Esophagus (tissue), 2 donors: ENCODE results near the gene ZNF827. TPM values are rescaled to one million over a fixed set of nuclear protein-coding genes. Genes with fewer than 3 reads are reported as not detected.

Source experiments
- H3K27ac ChIP-seq, 2 donors: one replicate each; pipeline ENCODE4 v1.5.1; 2013; ENCODE audit warnings: low read depth in 2 of 2, mild to moderate bottlenecking in 2 of 2, inconsistent platforms in 1 of 2, low read length in 1 of 2, moderate library complexity in 1 of 2
- H3K27me3 ChIP-seq, 2 donors: one replicate each; pipeline ENCODE4 v1.6.1; 2013; ENCODE audit warnings: low read length in 2 of 2, control low read depth in 1 of 2, mild to moderate bottlenecking in 1 of 2; ENCODE audit not compliant: insufficient read depth in 2 of 2, control insufficient read depth in 1 of 2
- H3K36me3 ChIP-seq, 2 donors: one replicate each; pipeline ENCODE4 v1.6.1; 2013; ENCODE audit warnings: low read length in 1 of 2; ENCODE audit not compliant: control insufficient read depth in 2 of 2, insufficient read depth in 2 of 2
- H3K4me1 ChIP-seq, 2 donors: one replicate each; pipeline ENCODE4 v1.6.1; 2013; ENCODE audit warnings: low read length in 1 of 2; ENCODE audit not compliant: control insufficient read depth in 2 of 2, insufficient read depth in 2 of 2
- H3K4me3 ChIP-seq, 2 donors: one replicate each; pipeline ENCODE4 v1.5.1; 2013; ENCODE audit warnings: low read length in 2 of 2, mild to moderate bottlenecking in 2 of 2, low read depth in 1 of 2, moderate library complexity in 1 of 2
- H3K9me3 ChIP-seq, 2 donors: one replicate each; pipeline ENCODE4 v1.6.1; 2013; ENCODE audit warnings: mild to moderate bottlenecking in 2 of 2, low read depth in 1 of 2, low read length in 1 of 2, moderate library complexity in 1 of 2; ENCODE audit not compliant: control insufficient read depth in 2 of 2, insufficient read depth in 1 of 2
- WGBS, 2 donors: extraction: QIAGEN DNeasy Blood & Tissue Kit; methylation state at CpG; one replicate each; pipeline ENCODE4 v1.1.7; 2013; 5-methylcytosine and 5-hydroxymethylcytosine counted together
- polyA plus RNA-seq, 2 donors: library from polyadenylated mRNA; stranded (reverse); fragments of 200-250 nt; gene quantifications; one replicate each; pipeline ENCODE4 v1.2.3, GENCODE V29; 2013
- donor health status: healthy with polysubstance abuse.
- donor health status: Bipolar disorder and iron deficiency.

ZNF827 gene
- polyA plus RNA-seq, 2 donors: 1.6 to 2.0 TPM

DNA sequence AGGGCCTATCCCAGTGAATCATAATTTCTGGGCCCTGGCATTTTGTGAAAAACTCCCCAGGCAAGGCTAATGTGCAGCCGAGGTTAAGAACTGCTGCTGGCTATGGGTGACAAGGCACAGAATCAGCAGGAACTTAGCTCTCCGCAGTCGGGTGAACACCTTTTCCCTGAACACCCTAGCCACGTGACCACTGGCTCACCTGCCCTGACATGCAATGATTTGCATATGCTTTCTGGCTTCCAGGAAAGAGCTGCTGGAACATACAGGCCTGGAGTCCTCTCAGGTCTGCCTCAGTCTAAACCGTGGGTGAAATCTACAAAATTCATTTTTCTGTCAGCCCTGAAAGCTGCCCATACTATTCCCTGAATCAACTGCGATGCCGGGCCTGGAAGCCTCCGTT is 56.6 kb downstream of the ZNF827 start:
- no peaks in the 10 kb centered on the region for H3K9me3 ChIP-seq
- 50 to 51% methylated on average over 8 of the region's 8 CpGs for WGBS, 2 donors
- H3K36me3 ChIP-seq: peaks cover 0 to 4% of the 10 kb centered on the region in 2 donors
- no peak overlapping the region for H3K4me3 ChIP-seq
- H3K27me3 ChIP-seq: no peaks in the 10 kb centered on the region
- H3K4me1 ChIP-seq: peaks cover 0 to 3% of the 10 kb centered on the region in 2 donors
- peak overlapping the region; percentile 59 to 73 for H3K27ac ChIP-seq

DNA sequence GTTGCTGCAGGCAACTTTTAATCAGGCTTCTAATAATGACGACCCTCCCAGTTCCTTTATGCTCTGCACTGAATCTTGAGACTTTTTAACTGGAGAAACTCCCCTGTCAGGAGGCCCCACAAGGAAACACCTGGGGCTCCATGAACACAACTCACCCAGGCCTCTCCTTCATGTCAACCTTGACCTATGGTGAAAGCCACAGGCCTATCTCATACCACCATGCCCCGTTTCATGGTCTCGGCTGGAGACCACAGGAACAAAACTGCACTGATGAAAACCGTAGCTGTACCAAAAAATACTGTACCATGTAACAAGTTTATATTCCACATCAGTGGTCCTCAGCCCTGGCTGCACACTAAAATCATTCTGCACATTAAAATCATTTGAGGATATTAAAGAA is 57.0 kb downstream of the ZNF827 start:
- Histone ChIP-seq H3K4me1 (peaks cover 0 to 3% of the 10 kb centered on the region in 2 donors), H3K36me3 (peaks cover 0 to 4% of the 10 kb centered on the region in 2 donors), H3K9me3 (no peaks in the 10 kb centered on the region), H3K4me3 (no peak overlapping the region), H3K27ac (peak overlapping the region; percentile 59 to 73), H3K27me3 (no peaks in the 10 kb centered on the region)
- 70 to 72% methylated on average over 4 of the region's 4 CpGs for WGBS, 2 donors

DNA sequence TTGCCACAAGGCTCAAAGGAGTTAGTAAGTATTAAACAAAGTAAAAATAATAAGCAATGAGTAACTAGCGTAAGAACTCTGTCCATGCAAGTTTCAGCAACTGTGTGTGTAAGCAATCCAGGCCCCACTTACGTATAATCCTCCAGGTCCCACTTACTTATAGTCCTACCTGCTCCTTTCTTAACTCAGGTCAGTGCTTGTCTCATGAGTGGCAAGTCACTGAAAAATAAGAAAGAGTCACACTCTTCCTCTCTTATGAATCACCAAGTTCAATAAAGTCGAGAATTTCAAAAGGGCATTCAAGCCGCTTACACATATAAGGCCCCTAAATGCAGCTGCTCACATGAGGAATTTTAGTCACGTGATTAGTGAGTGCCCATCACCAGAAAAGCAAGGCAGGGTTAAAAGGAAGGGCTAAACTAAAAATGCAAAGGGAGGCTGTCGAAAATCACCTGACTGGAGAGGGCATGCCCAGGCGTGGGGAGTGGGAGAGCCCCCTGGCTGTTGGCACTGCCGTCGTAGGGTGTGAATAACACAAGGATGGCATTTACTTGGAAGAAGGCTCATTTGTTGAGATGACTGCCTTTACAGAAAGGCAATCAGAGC is 58.2 kb downstream of the ZNF827 start:
- no peak overlapping the region for H3K4me3 ChIP-seq
- H3K27me3 ChIP-seq: no peaks in the 10 kb centered on the region
- peak overlapping the region; percentile 1 to 38 for H3K27ac ChIP-seq
- H3K9me3 ChIP-seq: no peaks in the 10 kb centered on the region
- no peaks in the 10 kb centered on the region for H3K36me3 ChIP-seq
- WGBS, 2 donors: 50 to 79% methylated on average over 9 of the region's 9 CpGs
- peaks cover 0 to 3% of the 10 kb centered on the region in 2 donors for H3K4me1 ChIP-seq

DNA sequence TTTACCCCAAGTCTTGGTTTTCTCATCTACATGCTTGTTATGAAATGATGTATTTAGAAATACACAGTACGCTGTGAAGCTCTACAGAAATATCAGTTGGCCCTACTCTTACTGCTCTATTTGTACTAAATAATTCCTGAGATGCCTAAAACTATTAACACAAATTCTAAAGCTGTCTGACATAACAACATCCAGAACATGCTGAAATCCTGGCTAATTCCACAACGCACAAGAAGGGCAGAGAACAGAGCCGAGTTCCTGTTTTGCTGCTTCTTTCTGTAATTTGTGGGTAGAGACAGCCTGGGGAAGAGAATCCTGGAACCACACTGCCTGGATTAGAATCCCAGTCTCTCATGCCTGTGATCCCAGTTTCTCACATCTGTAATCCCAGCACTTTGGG is 59.0 kb downstream of the ZNF827 start:
- WGBS, 2 donors: 46 to 59% methylated on average over 3 of the region's 3 CpGs
- Histone ChIP-seq H3K27me3 (no peaks in the 10 kb centered on the region), H3K4me1 (peaks cover 0 to 3% of the 10 kb centered on the region in 2 donors), H3K36me3 (no peaks in the 10 kb centered on the region), H3K27ac (no peak overlapping the region), H3K4me3 (no peak overlapping the region), H3K9me3 (no peaks in the 10 kb centered on the region)

DNA sequence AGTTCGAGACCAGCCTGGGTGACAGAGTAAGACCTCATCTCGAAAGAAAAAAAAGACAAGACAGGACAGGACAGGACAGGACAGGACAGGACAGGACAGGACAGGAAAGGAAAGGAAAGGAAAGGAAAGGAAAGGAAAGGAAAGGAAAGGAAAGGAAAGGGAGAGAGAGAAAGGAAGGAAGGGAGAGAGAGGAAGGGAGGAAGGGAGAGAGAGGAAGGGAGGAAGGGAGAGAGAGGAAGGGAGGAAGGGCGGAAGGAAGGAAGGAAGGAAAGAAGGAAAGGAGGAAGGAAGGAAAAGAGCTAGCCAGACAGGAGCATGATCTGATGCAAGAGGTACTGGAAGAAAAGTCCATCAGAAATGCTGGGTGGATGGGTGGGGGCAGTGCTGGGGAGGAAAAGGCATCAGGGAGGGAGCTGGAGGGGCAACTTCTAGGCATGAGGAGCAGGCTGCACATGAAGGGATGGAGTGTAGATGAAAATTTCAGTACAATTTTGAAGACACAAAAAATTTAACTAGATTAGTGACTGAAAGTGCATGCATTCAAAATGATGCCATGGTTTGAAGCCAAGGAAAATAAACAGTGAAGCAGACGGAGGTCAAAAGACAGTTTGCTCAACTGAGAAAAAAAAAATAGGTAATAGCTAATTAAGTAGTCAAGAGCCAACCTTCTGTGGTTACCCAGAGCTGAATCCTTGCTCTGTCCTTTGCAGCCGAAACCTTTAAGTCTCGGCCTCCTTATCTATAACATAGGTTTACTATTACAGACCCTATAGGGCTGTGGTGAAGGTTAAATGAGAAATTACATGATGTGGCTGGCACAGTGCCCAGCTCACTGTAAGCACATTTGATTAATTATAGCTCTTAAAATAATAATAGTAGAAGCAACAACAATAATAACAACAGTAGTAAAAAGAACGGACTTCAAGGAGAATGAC is 59.9 kb downstream of the ZNF827 start:
- WGBS, 2 donors: 63% methylated on average over 7 of the region's 7 CpGs
- H3K36me3 ChIP-seq: no peaks in the 10 kb centered on the region
- no peak overlapping the region for H3K27ac ChIP-seq
- H3K27me3 ChIP-seq: no peaks in the 10 kb centered on the region
- no peaks in the 10 kb centered on the region for H3K9me3 ChIP-seq
- H3K4me1 ChIP-seq: peaks cover 0 to 3% of the 10 kb centered on the region in 2 donors
- no peak overlapping the region for H3K4me3 ChIP-seq

DNA sequence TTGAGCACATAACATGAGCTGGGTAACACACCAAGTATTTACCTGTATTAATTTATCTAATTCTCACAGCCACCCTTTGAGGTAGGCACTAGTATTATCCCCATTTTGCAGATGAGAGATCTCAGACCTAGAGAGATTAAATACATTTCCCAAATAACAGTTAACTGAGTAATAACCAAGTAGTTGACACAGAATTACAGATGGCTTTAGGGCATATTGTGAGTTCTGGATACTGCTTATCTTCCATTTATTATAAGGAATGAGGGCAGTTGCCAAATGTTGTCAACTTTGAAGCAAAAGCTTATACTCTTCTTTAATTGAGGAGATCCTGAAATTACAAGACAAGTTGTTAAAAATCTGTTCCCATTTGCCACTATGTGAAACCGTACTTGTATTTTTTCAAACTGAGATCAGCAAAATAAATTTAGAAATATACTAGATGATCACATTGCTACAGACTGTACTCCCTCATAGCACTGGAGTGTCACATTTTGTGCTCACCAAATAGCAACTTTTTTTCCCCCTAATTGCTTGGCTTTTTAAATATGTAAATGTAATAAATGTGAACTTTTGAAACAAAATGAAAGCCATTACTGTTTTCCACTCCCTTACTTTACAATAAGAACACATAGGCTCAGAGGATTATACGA is 62.0 kb downstream of the ZNF827 start:
- H3K36me3 ChIP-seq: no peaks in the 10 kb centered on the region
- H3K27me3 ChIP-seq: no peaks in the 10 kb centered on the region
- H3K9me3 ChIP-seq: no peaks in the 10 kb centered on the region
- no peak overlapping the region for H3K27ac ChIP-seq
- peaks cover 0 to 3% of the 10 kb centered on the region in 2 donors for H3K4me1 ChIP-seq
- WGBS, 2 donors: 86 to 87% methylated on average over 2 of the region's 2 CpGs
- H3K4me3 ChIP-seq: no peak overlapping the region

DNA sequence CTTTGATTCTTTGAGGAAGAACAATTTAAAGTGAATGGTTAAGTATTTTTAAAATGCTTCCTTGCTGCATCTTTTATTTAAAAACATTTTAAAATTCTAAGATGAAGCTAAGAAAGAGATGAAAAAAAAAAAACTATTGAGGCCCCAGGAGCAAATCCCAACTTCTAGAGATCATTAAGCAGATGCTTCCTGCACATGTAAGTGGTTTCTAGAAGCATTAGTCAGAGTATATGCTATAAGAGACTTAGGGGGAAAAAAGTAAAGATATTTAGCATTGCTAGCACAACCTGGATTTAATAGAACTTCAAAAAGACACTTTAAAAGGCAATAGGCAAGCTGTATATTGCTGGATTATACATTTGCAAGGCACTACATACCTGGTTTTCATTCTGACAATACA is 64.7 kb downstream of the ZNF827 start:
- Histone ChIP-seq H3K4me3 (no peak overlapping the region), H3K4me1 (no peaks in the 10 kb centered on the region), H3K27me3 (no peaks in the 10 kb centered on the region), H3K9me3 (no peaks in the 10 kb centered on the region), H3K36me3 (no peaks in the 10 kb centered on the region), H3K27ac (no peak overlapping the region)

DNA sequence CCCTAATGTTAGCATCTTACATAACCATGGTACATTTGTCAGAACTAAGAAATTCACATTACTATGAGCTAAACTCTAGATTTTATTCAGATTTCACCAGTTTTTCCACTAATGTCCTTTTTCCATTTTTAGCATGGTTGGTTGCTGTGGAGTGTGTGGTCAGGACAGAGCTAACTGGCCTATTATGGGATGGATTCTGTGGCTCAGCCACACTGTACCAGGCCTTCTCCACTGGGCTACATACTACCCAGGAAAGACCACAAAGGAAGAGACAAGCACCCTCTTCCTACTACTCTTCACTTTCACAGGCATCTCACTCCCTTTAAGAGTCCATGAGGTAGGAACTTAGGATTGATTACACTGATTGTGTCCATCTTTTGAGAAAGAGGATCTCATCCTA is 67.4 kb downstream of the ZNF827 start:
- Histone ChIP-seq H3K27ac (no peak overlapping the region), H3K36me3 (no peaks in the 10 kb centered on the region), H3K4me3 (no peak overlapping the region), H3K4me1 (no peaks in the 10 kb centered on the region), H3K9me3 (no peaks in the 10 kb centered on the region), H3K27me3 (no peaks in the 10 kb centered on the region)

DNA sequence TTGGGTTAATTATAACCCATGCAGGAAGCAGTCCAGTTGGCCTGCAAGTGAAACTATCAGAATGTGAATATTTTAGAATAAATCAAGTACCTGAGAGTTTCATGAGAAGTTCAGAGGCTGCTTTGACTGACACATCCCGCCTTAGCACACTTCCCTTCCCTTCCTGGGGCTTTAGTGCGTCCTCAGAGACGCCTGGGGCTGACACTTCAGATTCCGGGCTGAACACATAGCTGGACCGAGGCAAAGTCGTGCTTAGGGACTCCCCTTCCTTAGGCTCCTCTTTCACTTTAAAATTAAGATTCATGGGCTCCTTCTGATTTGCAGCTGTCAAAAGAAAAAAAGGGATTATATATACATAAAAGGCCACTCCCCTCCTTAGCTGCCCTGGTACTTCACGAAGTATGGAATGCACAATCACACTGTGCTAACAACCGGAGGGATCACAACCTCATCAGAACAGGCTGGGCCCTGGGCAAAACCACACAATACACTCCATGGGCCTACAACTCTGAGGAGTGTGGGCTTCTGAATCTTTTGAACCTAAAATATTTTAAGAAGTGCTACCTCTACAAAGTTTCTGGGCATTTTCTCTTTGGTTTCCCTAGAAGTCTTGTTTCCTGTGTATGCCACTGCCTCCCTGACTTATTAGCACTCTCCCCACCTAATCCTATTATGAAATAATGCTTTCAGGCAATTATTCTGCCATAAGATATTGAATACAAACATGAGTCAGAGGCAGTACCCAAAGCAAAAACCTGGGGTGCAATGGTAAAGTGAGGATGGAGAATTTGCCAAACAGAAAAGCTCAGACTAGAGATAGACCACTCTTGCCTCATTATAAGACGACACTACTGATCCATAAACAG is 68.2 kb downstream of the ZNF827 start:
- no peaks in the 10 kb centered on the region for H3K36me3 ChIP-seq
- 68 to 71% methylated on average over 9 of the region's 9 CpGs for WGBS, 2 donors
- H3K4me1 ChIP-seq: no peaks in the 10 kb centered on the region
- H3K27ac ChIP-seq: peak overlapping the region in 1 of 2 donors; percentile 43
- H3K9me3 ChIP-seq: no peaks in the 10 kb centered on the region
- H3K4me3 ChIP-seq: no peak overlapping the region
- H3K27me3 ChIP-seq: no peaks in the 10 kb centered on the region
